Glomerular visceral epithelial cell (primary cell): ENCODE data around the gene DYNC2H1.

Experiments used
- DNase-seq: peaks from one replicate; pipeline ENCODE4 v3.0.0-alpha.2; 2016; ENCODE audit errors: extremely low spot score

Gene DYNC2H1

DNA sequence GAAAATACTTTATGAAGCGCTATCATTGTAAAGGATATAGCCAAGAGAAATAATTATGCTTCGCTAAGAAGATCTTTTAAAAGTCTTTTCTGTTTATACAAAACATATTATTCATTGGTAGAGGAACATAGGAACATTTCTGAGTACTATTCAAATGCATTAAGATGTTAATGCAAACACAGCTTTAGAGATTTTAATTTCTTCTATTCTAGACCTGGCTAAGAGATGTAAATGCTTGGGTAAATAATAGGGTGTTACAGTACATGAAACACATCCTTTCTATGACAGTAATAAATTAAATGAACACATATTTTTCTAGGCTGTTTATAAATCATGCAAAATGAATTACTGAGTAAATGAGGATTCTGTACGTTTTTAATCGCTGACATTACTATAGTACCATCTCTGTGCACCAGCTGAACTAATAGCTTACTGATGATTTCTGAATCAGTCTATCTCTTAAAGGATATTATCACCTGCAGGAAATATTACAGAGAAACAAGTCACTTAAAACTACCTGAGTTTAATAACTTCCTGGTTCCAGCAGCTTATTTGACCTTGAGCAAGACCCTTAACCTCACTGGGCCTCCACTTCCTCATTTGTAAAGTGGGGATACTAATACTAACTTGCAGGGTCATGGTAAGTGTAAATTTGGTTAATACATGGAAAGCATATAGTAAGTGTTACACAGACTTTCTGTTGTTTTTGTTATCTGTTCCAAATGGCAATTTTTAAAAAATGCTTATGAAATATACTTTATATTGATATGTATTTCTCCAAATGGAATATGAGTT is 344.9 kb downstream of the DYNC2H1 start:
- DNase-seq, result no peak

DNA sequence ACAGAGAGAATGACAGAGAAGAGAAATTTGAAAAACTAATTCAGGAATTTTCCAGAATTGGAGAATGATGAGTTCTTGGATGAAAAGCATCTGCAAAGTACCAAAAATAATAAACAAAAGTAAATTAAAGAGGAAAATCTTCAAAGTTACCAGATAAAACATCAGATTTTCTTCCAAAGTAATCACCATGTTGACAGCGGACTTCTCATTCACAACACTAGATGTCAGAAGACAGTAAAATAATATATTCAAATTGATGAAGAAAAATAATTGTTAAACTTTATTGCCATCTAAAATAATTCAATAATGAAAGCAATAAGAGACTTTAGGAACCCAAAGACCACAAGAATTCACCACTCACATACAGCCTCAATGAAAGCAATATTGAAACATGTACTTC is 355.2 kb downstream of the DYNC2H1 start:
- no peak for DNase-seq

DNA sequence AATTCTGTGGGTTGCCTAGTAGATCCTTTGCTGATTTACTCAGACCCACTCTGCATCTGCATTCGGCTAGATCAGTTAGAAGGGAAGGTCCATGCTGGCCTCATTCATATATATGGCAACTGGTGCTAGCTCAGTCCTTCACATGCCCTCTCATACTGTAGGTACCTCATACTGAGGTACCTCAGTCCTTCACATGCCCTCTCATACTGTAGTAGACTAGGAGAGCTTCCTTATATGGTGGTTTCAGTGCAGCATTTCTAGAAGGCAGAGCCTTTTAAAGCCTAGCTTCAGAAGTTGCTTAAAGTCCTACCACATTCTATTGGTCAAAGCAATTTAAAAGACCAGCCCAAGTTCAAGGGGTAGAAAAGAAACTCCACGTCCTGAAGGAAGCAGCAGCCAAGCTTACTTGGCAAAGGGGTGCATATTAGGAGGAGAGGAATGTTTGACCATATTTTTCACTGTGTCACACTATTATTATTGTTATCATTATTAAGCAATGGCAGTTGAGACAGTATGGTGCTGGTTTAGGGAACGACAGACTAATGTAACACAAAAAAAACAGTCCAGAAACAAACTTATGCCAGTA is 356.4 kb downstream of the DYNC2H1 start:
- DNase-seq, result no peak

DNA sequence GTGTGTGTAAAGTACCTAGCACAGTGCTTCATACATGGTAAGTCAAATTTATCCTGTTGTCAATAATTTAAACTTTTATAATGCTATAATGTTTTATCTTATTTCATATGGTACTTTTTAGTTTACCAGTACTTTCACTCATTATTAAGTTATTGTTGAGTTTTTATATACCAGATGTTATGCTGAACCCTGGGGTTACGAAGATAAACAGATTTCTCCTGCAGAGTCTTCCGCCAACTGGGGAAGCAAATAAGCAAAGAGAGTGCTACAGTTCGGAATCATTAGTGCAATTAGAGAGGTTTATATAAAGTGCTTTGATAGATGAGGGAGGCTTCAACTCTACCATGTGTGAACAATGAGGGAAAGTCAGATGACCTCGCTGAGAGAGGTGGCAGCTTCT is 362.3 kb downstream of the DYNC2H1 start:
- DNase-seq, result no peak

DNA sequence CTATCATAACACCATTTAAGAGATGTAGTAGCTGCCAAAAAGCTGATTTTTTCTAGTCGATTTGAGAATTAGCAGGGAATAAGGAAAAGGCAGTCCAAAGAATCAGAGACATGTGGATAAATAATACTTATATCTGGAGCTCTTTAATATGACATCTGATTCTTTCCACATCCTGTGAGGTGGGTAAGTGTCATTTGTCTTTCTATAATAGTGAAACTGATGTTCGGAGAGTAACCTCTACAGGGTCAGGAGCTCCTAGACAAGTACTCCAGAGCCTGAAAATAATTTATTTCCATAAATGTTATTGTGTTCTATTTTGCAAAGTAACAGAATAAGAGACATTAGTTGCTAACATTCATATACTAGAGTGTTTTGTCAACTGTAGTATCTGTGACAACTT is 367.6 kb downstream of the DYNC2H1 start:
- DNase-seq, result no peak

DNA sequence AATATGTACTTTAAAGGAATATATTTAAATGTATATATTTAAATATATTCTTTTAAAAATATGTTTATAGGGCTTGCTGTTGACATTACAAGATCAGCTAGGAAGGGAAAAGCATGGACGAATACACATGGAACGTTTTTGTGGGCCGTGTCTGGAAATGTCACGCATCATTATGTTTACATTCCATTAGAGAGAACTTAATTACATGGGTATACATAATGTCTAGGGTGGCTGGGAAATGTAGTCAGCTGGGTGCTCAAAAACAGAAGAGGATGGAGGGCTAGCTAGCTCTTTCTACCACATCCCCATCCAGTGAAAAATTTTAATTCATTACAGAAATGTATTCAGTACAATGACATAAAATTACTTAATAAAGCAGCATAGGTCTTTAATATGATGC is 371.2 kb downstream of the DYNC2H1 start:
- DNase-seq, result no peak

DNA sequence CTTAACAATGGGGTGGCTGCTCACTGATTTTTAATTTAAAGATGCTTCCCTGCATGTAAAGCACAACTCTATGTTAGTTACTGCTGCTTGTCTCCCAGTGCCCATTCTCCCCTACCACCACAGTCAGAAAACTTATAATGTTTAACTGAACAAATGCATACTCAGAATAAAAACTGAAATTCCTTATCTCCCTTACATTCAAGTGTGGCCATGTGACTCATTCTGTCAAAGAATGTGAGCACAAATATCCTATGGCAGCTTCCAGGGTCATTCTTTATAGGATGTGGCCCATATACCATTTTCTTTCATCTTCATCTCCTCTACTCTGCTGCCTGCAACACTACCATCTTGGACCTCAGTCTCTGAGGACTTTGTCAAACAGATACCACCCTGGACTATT is 374.8 kb downstream of the DYNC2H1 start:
- DNase-seq, result peak; percentile 2

DNA sequence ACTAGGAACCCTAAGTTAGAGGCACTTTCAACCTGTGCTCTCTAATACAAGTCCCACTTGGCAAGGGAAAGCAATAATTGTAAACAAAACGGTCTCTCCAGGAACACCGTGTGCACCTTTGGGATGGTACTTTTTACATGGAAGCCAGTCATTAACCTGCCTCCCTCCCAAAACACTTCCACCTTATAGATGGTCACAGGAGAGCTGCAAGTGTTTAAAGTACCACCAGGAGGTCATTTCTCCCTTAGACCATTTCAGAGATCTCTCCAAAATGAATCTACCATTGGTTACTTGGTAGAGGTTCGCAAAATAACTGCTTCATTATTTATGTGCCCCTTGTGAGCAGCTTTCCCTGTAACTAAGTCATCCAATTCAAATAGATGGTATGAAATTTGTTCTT is 375.3 kb downstream of the DYNC2H1 start:
- DNase-seq, result no peak

DNA sequence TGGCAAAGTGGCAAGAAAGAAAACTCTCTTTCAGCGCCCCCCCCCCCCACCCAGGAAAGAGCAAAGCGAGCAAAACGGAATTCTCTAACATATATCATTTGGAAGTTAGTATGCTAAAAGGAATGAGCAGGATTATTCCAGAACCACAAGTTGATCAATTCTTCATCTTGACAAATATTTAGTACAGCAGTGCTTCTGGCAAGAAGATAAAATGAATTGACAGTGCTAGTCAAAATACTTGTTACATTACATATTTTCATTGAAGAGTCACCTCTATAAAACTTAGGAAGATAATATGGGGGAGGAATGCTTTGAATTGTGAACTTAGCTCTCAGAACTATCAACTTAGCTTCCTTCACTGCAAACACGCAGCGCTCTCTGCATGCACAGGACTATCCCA is 377.4 kb downstream of the DYNC2H1 start:
- no peak for DNase-seq

DNA sequence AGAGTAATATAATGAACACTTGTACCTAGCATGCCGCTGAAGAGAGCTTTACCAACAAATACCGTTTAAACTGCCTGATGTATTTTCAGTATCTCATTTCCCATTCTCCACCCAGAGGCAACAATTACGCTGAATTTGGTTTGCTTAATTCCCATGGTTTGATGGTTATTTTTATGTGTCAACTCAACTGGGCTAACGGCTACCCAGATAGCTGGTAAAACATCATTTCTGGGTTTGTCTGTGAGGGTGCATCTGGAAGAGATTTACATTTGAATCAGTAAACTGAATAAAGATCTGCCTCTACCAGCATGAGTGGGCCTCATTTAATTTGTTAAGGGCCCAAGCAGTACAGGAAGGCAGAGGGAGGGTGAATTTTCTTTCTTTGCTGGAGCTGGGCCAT is 377.9 kb downstream of the DYNC2H1 start:
- no peak for DNase-seq

DNA sequence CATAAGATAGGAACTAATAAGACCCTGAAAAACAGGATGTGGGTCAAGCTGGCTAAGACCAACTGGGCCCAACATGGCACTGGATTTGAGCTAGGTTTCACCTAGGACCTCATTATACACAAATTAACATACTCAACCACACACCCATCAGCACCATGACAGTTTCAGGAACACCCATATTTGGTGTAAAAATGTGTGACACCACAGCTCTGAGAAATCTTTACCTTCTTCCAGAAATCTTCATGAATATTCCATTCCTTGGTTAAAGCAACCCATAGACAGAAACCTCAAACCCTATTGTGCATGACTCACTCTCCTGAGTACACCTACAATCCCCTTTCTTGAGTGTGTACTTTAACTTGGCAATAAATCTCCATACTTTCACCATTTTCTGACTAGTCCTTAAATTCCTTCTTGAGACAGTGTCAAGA is 378.8 kb downstream of the DYNC2H1 start:
- DNase-seq, result peak; percentile 4

DNA sequence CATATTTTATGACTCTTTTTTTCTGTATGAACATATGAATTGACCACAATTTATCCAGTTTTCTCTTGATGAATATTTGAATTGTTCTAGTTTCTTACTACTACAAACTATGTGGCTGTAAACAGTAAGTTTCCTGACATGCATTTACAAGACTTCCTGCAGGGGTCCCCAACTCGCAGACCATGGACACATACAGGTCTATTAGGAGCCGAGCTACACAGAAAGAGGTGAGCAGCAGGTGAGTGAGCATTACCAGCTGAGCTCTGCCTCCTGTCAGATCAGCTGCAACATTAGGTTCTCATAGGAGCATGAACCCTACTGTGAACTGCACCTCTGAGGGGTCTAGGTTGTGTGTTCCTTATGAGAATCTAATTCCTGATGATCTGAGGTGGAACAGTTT is 379.4 kb downstream of the DYNC2H1 start:
- no peak for DNase-seq

DNA sequence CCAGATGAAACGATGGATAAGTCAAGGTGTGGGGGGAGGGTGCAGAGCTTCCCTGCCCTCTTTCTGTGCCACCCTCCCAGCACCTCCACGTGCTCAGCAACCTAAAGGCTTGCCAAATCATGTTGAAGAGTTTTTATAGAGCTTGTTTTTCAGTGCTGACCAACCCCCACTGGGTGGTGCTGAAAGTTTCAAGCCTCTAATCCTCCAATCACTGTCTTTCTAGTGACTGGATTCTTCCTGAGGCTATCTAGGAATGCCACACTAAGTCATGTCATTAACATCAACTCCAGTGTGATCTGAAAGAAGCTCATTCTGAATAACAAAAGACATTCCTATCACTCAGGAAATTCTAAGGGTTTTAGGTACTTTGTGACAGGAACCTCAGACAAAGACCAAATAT is 382.6 kb downstream of the DYNC2H1 start:
- DNase-seq, result no peak

DNA sequence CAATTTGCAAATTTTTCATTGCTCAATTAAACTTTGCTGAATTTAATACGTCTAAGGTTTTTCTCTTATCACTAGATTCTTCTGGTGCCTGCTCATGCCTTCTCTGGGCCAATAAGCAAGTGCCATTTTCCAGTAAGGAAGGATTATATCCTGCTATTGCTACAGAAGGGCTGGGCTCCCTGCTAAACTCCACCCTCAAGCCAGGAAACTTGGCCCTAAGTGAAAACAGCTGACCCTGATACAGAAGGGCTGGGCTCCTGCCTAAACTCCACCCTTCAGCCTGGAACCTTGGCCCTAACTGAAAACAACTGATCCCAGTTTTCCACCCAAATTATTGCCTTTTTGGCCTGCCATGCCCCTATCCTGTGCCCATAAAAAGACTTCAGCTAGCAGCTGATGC is 385.3 kb downstream of the DYNC2H1 start:
- DNase-seq, result no peak

DNA sequence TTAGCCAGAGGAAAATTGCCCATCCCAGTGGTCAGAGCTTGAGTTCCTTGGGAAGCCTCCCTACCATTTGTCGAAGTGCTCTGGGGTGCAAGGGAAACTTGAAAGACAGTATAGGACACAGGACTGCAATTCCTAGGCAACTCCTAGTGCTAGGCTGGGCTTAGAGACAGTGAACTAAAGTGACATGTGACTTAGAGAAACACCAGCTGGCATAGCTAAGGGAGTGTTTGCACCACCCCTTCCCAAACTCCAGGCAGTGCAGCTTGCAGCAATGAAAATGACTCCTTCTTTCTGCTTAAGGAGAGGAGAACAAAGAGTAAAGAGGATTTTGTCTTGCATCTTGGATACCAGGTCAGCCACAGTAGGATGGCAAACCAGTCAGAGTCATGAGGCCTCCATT is 388.0 kb downstream of the DYNC2H1 start:
- no peak for DNase-seq

DNA sequence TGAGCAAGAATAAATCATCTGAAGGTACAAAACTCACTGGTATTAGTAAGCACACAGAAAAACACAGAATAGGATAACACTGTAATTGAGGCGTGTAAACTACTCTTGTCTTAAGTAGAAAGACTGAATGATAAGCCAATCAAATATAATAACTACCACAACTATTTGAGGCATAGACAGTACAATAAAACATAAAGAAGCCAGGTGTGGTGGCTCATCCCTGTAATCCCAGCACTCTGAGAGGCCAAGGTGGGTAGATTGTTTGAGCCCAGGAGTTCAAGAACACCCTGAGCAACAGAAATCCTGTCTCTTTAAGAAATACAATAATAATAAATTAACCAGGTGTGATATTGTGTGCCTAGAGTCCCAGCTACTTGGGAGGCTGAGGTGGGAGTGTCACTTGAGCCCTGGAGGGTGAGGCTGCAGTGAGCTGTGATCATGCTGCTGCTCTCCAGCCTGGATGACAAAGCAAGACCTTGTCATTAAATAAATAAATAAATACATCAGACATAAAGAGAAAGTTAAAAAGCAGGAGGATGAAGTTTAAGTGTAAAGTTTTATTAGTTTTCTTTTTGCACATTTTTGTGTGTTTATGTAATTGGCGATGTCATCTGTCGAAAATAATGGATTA is 390.6 kb downstream of the DYNC2H1 start:
- DNase-seq, result no peak

DNA sequence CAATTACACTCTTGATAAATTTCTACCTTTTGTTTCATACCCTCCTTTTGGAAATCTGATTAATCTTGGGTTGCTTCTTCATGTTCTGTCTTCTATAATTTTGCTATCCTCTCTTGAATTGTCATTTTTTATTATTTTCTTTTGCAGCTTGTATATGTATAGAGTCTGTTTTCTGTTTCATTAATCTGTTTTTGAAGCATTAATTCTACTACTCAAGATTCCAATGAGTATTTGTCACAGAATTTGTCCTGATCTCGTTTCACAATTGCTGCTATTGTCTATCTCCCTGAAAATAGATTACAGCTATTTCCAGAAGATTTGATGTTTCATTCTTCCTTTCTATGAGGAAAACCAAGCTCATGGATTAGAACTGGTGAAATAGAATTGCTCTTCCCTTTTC is 406.1 kb downstream of the DYNC2H1 start:
- no peak for DNase-seq

DNA sequence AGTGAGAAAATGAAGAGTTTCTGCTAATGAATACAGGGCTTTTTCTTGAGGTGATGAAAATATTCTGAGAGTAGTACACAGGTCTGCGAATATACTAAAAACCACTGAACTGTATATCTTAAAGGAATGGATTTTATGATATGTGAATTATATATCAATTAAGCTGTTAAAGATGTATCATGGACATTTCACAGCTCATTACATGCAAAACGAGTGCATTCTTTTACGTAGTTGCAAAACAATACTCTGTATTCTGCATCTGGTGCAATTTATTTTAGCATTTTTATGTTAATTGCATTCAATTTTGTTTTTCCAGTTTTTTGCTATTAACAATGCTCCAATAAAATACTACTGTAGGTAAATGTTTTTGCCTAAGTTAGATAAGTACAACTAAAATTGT is 411.6 kb downstream of the DYNC2H1 start:
- DNase-seq, result no peak

DNA sequence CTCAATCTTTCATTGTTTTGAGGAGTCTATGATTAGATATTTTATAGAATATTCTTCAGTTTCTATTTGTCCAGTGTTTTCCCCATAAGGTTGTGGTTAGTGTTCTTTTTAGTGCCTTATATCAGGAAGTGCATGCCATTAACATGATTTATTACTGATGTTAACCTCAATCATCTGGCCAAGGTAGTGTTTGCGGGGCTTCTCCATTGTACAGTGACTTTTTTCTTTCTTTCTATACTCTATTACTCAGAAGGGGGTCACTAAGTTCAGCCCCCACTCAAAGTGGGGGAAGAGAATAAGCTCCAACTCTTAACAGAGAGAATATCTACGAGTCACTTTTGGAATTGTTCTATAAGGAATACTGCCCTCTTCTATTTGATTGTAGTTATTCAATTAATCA is 415.8 kb downstream of the DYNC2H1 start:
- peak; percentile 65 for DNase-seq

DNA sequence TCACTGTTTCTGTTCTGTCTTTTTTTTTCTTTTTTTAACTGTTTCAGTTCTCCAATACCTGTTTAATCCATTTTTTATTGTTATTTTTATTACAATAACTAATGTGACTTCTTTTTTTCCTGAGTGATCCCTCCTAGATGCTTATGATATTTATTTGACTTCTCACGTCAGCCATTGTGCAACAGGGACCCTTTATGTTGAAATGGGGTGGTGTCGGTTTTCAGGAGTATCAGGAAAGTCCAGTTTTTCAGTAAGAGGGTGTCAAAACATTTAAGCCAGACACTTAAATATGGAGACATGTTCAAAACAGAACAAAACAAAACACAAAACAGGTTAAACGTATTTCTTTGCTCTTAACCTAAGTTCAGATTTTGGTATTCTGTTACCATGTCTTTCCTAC is 418.8 kb downstream of the DYNC2H1 start:
- DNase-seq, result no peak

DNA sequence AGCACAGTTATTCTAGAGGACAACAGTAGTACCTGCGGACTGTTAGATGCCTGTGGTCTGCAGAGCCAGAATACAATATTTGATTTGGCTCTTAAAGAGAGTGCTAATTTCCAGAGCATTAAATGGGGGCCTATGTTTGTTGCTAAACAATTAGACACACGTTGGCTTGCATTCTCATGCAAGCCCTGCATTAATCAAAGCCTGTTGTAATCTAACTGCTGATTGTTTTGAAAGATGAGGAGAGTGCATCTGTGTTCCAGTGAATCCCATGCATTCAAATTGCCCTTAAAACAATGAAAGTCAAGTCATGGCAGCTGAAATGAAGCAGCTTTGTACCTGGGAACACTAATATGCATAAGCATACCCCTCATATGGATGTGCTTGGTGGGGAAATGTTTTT is 419.4 kb downstream of the DYNC2H1 start:
- DNase-seq, result no peak

DNA sequence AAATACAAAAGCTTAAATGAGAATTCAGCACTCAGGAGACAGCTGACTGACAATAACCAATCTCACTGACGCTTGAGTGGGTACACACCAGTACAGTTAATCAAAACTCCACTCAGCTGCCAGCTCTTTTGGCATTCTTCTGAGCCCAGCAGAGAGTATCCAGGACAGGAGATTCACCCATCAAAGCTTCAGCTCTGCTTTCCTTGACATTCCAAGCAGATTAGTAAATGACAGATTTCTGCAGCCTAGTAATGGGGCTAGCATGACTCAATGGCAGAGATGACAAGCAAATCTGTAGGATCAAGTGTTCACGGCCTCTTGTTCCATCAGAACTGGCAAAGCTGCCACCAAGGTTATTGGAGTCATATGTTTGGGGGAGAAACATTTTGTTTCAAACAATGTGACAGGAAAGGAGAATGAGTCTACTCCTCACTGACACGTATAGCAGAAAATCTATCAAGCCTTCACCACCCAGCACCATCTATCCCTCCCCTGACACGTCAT is 420.0 kb downstream of the DYNC2H1 start:
- peak; percentile 88 for DNase-seq
